ENCODE data around the gene PADI1. TPM values are rescaled to one million over a fixed set of nuclear protein-coding genes. Genes with fewer than 3 reads are reported as not detected.

PADI1 gene, protein sequence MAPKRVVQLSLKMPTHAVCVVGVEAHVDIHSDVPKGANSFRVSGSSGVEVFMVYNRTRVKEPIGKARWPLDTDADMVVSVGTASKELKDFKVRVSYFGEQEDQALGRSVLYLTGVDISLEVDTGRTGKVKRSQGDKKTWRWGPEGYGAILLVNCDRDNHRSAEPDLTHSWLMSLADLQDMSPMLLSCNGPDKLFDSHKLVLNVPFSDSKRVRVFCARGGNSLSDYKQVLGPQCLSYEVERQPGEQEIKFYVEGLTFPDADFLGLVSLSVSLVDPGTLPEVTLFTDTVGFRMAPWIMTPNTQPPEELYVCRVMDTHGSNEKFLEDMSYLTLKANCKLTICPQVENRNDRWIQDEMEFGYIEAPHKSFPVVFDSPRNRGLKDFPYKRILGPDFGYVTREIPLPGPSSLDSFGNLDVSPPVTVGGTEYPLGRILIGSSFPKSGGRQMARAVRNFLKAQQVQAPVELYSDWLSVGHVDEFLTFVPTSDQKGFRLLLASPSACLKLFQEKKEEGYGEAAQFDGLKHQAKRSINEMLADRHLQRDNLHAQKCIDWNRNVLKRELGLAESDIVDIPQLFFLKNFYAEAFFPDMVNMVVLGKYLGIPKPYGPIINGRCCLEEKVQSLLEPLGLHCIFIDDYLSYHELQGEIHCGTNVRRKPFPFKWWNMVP
- total RNA-seq = not detected in 2 replicates

DNA sequence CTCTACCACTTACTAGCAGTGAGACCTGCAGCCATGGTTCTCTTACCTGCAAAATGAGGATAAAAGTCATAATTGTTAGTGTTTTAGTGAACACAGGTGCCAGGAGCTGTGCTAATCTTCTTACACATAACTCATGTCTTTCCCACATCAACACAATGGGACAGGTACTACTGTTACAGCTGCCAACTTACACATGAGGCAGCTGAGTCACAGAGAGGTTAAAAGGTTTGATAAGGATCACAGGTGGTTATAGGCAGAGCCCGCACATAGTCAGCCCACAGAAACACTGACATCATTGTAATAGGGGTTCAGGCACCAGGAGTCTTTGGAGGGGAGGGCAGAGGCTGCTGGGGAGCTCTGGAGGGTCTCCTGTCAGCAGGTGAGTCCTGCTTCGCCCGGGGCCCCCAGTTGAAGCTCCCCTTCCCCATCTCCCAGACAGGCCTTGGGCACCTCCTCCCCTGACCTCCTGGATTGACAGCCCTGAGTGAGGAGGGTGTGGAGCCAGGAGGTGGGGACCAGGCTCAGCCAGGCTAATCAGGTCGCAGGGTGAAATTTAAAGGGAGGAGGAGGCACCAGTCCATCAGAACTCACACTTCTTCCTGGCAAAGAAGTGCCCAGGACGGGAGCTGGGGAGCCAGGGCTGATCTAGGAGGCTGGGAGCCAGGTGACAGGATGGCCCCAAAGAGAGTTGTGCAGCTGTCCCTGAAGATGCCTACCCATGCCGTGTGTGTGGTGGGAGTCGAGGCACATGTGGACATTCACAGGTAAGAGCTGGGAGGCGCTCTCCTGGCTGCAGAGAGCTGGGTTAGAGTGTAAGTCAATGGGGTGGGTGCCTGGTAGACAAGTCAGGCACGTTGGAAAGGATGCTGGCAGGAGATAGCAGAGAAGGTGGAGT is at the start of gene PADI1:
PADI1 (plus strand) TSS at position 583 of the 895 bp plus-strand sequence; CDS start at position 673, 90 bp downstream.

GRCh38 chr1:17248781-17249180 is 43.9 kb downstream of the PADI1 start, which contains the start of gene PADI3:
PADI3 (plus strand) TSS chr1:17249098; CDS start chr1:17249138, 40 bp downstream.

Small RNAs within 50 kb of the gene (small RNA-seq; reads per million reads assigned to genes)
- gene MIR3972 = not detected

Other genes with a start within 250 kb of the PADI1 start
- gene MFAP2, start 224.5 kb upstream of the PADI1 start, total RNA-seq = 40.7 and 44.5 TPM in 2 replicates
- 20.9 and 40.3 TPM in 2 replicates for gene ATP13A2, start 193.2 kb upstream of the PADI1 start, total RNA-seq
- 125 and 131 TPM in 2 replicates for gene SDHB, start 151.1 kb upstream of the PADI1 start, total RNA-seq
- gene PADI2, start 85.7 kb upstream of the PADI1 start, total RNA-seq = not detected in 2 replicates
- not detected in 2 replicates for gene PADI3, start 44.0 kb downstream of the PADI1 start, total RNA-seq
- not detected in 2 replicates for gene PADI4, start 103.1 kb downstream of the PADI1 start, total RNA-seq
- not detected in 2 replicates for gene PADI6, start 167.1 kb downstream of the PADI1 start, total RNA-seq
- 43.4 and 60.4 TPM in 2 replicates for gene RCC2, start 234.5 kb downstream of the PADI1 start, total RNA-seq